Pons (tissue), 1 donor: Measurements from ENCODE around the gene SLCO2B1.

Experiments used
- DNase-seq: peaks from one replicate; pipeline ENCODE4 v3.0.0-alpha.2; 2016; ENCODE audit warnings: low spot score

Gene SLCO2B1

GRCh38 chr11:75254326-75254725 is 103.4 kb downstream of the SLCO2B1 start:
- no peak for DNase-seq
